NB4 (cell line): Measurements from ENCODE around the gene MAGEE2.
"Not testable (repeated sequence)": the region's sequence is repeated elsewhere in the genome, so short reads cannot be mapped to it uniquely, and the experiment has no call there.

ENCODE experiments used
- DNase-seq: peaks from one replicate; pipeline ENCODE4 v3.0.0; 2010; ENCODE audit warnings: low read depth
- H3K4me3 ChIP-seq: one replicate; pipeline ENCODE4 v1.5.1; 2011; ENCODE audit warnings: mild to moderate bottlenecking, low read depth, low read length, moderate library complexity
- CTCF ChIP-seq: IDR thresholded peaks from one replicate; pipeline ENCODE4 v1.5.1; 2012; ENCODE audit warnings: low read depth, low read length
- MAX ChIP-seq: IDR thresholded peaks from 2 replicates; pipeline ENCODE4 v1.6.1; 2011; ENCODE audit warnings: low read depth, low read length
- MYC ChIP-seq: IDR thresholded peaks from 2 replicates; pipeline ENCODE4 v1.6.1; 2011; ENCODE audit warnings: low read depth, low read length
- POLR2A ChIP-seq: IDR thresholded peaks from 2 replicates; pipeline ENCODE4 v1.6.1; 2011; ENCODE audit warnings: mild to moderate bottlenecking; ENCODE audit not compliant: insufficient read length; ENCODE audit errors: extremely low read depth

Gene MAGEE2, protein sequence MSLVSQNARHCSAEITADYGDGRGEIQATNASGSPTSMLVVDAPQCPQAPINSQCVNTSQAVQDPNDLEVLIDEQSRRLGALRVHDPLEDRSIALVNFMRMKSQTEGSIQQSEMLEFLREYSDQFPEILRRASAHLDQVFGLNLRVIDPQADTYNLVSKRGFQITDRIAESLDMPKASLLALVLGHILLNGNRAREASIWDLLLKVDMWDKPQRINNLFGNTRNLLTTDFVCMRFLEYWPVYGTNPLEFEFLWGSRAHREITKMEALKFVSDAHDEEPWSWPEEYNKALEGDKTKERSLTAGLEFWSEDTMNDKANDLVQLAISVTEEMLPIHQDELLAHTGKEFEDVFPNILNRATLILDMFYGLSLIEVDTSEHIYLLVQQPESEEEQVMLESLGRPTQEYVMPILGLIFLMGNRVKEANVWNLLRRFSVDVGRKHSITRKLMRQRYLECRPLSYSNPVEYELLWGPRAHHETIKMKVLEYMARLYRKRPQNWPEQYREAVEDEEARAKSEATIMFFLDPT

GRCh38 chrX:75784680-75785491, at the start of gene MAGEE2:
Gene MAGEE2, minus strand, starts transcription at chrX:75785254. Its CDS starts 203 bp downstream, at chrX:75785051.
- no peak within 1 kb of the TSS for H3K4me3 ChIP-seq
- TF ChIP-seq POLR2A (no peak), MYC (no peak), CTCF (no peak), MAX (no peak)
- no peak for DNase-seq

GRCh38 chrX:75786290-75786689, 1.2 kb upstream of the MAGEE2 start:
- no peak overlapping the region for H3K4me3 ChIP-seq
- DNase-seq = no peak
- TF ChIP-seq CTCF = no peak
- TF ChIP-seq POLR2A = no peak
- no peak for TF ChIP-seq MYC
- no peak for TF ChIP-seq MAX

- no peak overlapping the region for H3K4me3 ChIP-seq
- TF ChIP-seq MYC (no peak), CTCF (no peak), MAX (no peak), POLR2A (no peak)
- no peak for DNase-seq
These were observed 3.4 kb downstream of the MAGEE2 start for GRCh38 chrX:75781611-75782010.

DNA sequence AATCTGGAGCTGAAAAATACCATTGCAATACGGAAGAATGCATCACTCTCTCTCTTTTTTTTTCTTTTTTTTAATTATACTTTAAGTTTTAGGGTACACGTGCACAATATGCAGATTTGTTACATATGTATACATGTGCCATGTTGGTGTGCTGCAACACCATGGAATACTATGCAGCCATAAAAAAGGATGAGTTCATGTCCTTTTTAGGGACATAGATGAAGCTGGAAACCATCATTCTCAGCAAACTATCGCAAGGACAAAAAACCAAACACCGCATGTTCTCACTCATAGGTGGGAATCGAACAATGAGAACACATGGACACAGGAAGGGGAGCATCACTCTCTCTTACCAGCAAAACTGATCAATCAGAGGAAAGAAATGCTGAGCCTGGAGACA, 17.0 kb downstream of the MAGEE2 start:
- not testable (repeated sequence) for H3K4me3 ChIP-seq, DNase-seq

DNA sequence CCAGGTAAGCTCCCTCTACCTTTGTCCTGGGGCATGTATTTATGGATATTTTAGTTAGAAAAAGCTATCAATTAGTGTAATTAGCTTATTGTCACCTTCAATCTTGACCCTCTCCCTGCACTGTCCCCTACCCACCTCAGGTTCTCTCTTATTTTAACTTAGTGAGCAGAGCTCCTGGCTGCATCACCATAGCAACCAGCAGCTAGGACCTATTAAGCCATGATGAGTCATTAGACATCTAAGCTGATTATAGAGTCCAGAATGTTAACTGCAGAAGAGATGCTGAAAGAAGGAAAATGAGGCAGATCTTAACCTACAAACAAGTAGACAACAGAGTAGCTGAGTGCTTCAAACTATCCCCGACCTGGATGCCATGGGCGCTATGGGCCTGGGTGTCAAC, 36.6 kb downstream of the MAGEE2 start:
- H3K4me3 ChIP-seq = no peak overlapping the region
- no peak for DNase-seq
- no peak for TF ChIP-seq MYC
- TF ChIP-seq CTCF = no peak
- no peak for TF ChIP-seq POLR2A
- no peak for TF ChIP-seq MAX
